Tibial nerve (tissue), 4 donors: ENCODE results near the gene BCS1L.

Experiments used
- CTCF ChIP-seq, 5 experiments: fragments of 200-600 bp in 3 of 5; fragments of 450-650 bp in 2 of 5; sonication (generic) in 3 of 5; IDR thresholded peaks; one replicate each; pipeline ENCODE4 v1.5.1; 2016 to 2019; ENCODE audit warnings: antibody characterized with exemption in 5 of 5, mild to moderate bottlenecking in 3 of 5, moderate library complexity in 2 of 5
- EP300 ChIP-seq, 2 donors: sonication (generic); formaldehyde crosslinking; IDR thresholded peaks; one replicate each; pipeline ENCODE4 v1.6.1; 2017; ENCODE audit warnings: antibody characterized with exemption in 2 of 2, mild to moderate bottlenecking in 1 of 2

- no peak for TF ChIP-seq CTCF (IDR thresholded peaks at IDR 0.05)
- TF ChIP-seq EP300 (IDR thresholded peaks at IDR 0.05): no peak
Measured at GRCh38 chr2:218643751-218644310, 15.7 kb upstream of the BCS1L start.
